Measurements from ENCODE around the gene TSPOAP1.

GRCh38 chr17:58279736-58280479 is 48.7 kb downstream of the TSPOAP1 start:
- no peak for TF ChIP-seq CTCF (IDR thresholded peaks at IDR 0.05)
- no peak for TF ChIP-seq POLR2A (IDR thresholded peaks at IDR 0.05)

Measured in uterus (tissue), 2 donors.